ENCODE measurements around the gene HGFAC. TPM values are rescaled to one million over a fixed set of nuclear protein-coding genes. Genes with fewer than 3 reads are reported as not detected.

Gene HGFAC
- total and polyA plus RNA-seq, 10 of the 15 experiments (the other 5 are each of a cell fraction or from before 2014, with no cell fraction given), result 0.38 TPM; not detected in 9

DNA sequence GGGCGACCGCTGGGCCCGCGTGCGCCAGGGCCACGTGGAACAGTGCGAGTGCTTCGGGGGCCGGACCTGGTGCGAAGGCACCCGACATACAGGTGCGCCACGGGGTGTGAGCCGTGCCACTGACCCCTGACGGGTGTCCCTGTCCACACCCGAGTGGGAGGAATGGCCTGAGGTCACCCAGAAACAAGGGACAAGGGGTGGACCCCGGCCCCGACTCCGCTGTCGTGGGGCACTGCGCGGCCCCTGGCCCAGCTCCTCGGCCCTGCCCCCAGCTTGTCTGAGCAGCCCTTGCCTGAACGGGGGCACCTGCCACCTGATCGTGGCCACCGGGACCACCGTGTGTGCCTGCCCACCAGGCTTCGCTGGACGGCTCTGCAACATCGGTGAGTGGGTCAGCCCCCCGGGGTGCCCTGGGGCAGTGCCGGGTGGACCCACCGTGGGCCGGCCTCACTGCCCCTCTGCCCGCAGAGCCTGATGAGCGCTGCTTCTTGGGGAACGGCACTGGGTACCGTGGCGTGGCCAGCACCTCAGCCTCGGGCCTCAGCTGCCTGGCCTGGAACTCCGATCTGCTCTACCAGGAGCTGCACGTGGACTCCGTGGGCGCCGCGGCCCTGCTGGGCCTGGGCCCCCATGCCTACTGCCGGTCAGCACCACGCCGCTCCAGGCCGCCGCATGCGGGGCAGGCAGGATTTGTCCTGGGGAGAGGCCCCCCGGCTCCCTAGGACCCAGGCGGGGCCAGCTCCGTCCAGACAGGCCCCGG is 2.8 kb downstream of the HGFAC start:
- 52% methylated on average over 50 of the region's 56 CpGs for WGBS (ENCODE audit: insufficient coverage, insufficient replicate concordance, low lambda C conversion rate, missing lambda C conversion rate)
- no peak for ATAC-seq
- H2AFZ ChIP-seq (ENCODE audit: control insufficient read depth, low read depth, low read length), result no peak overlapping the region
- intact Hi-C loops (cut with micrococcal nuclease; ENCODE audit: unreplicated experiment), result no loop called here
- H3K4me2 ChIP-seq (ENCODE audit: control insufficient read depth, insufficient read depth), result no peak overlapping the region
- CTCF ChIA-PET, result interaction anchor here (0.9 to 7.0 kb wide), 6 partner anchors 9 to 337 kb away, joined by 3 to 81 read pairs (median 3); no protein-coding TSS in a partner anchor
- H3K4me1 ChIP-seq (ENCODE audit: control insufficient read depth, insufficient read depth, low read length), result no peaks in the 10 kb centered on the region
- TF ChIP-seq YBX1 (IDR thresholded peaks at IDR 0.05) (no peak), ZBED1 (IDR thresholded peaks at IDR 0.05; ENCODE audit: borderline replicate concordance) (no peak), EGR1 (IDR thresholded peaks at IDR 0.05; ENCODE audit: borderline replicate concordance in 1 of 2, low read depth in 2 of 2, low read length in 2 of 2) (no peak), CHD2 (IDR thresholded peaks at IDR 0.05; ENCODE audit: borderline replicate concordance, low read depth, low read length) (no peak), KDM1A (IDR thresholded peaks at IDR 0.05; ENCODE audit: borderline replicate concordance) (no peak), ZNF24 (IDR thresholded peaks at IDR 0.05) (no peak), STAT3 (IDR thresholded peaks at IDR 0.05; ENCODE audit: low read depth, low read length) (no peak), SREBF2 (IDR thresholded peaks at IDR 0.05; ENCODE audit: low read length) (no peak), ZZZ3 (IDR thresholded peaks at IDR 0.05; ENCODE audit: control insufficient read depth, insufficient read length, low read depth) (no peak), BMI1 (IDR thresholded peaks at IDR 0.05; ENCODE audit: borderline replicate concordance) (no peak), NR2C1 (IDR thresholded peaks at IDR 0.05) (no peak)
- TF ChIP-seq, protein P1, sequence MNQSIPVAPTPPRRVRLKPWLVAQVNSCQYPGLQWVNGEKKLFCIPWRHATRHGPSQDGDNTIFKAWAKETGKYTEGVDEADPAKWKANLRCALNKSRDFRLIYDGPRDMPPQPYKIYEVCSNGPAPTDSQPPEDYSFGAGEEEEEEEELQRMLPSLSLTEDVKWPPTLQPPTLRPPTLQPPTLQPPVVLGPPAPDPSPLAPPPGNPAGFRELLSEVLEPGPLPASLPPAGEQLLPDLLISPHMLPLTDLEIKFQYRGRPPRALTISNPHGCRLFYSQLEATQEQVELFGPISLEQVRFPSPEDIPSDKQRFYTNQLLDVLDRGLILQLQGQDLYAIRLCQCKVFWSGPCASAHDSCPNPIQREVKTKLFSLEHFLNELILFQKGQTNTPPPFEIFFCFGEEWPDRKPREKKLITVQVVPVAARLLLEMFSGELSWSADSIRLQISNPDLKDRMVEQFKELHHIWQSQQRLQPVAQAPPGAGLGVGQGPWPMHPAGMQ (IDR thresholded peaks at IDR 0.05; ENCODE audit: borderline replicate concordance), result no peak
- TF ChIP-seq, protein P2, sequence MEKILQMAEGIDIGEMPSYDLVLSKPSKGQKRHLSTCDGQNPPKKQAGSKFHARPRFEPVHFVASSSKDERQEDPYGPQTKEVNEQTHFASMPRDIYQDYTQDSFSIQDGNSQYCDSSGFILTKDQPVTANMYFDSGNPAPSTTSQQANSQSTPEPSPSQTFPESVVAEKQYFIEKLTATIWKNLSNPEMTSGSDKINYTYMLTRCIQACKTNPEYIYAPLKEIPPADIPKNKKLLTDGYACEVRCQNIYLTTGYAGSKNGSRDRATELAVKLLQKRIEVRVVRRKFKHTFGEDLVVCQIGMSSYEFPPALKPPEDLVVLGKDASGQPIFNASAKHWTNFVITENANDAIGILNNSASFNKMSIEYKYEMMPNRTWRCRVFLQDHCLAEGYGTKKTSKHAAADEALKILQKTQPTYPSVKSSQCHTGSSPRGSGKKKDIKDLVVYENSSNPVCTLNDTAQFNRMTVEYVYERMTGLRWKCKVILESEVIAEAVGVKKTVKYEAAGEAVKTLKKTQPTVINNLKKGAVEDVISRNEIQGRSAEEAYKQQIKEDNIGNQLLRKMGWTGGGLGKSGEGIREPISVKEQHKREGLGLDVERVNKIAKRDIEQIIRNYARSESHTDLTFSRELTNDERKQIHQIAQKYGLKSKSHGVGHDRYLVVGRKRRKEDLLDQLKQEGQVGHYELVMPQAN (conservative IDR thresholded peaks at IDR 0.05), result no peak
- TF ChIP-seq, protein P3, sequence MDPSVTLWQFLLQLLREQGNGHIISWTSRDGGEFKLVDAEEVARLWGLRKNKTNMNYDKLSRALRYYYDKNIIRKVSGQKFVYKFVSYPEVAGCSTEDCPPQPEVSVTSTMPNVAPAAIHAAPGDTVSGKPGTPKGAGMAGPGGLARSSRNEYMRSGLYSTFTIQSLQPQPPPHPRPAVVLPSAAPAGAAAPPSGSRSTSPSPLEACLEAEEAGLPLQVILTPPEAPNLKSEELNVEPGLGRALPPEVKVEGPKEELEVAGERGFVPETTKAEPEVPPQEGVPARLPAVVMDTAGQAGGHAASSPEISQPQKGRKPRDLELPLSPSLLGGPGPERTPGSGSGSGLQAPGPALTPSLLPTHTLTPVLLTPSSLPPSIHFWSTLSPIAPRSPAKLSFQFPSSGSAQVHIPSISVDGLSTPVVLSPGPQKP (IDR thresholded peaks at IDR 0.05; ENCODE audit: low read depth, low read length), result no peak
- POLR2A ChIA-PET, result no interaction called here
- no peak for DNase-seq (ENCODE audit: low read depth, low spot score)
- H3K27me3 ChIP-seq (replicated peaks in 1 of 2; ENCODE audit: control insufficient read depth in 2 of 2, insufficient read depth in 2 of 2, low read length in 1 of 2), result no peaks in the 10 kb centered on the region
- no peaks in the 10 kb centered on the region for H4K20me1 ChIP-seq (ENCODE audit: control insufficient read depth, insufficient read depth)
- no peak for FAIRE-seq
- SMC1A ChIA-PET (ENCODE audit: uncharacterized antibody, unreplicated experiment), result interaction anchor here (0.9 to 5.8 kb wide), 3 partner anchors 85 to 101 kb away, joined by 3 to 35 read pairs (median 6); no protein-coding TSS in a partner anchor
- no peaks in the 10 kb centered on the region for H3K9me3 ChIP-seq (replicated peaks; ENCODE audit: control insufficient read depth, insufficient read depth, low read length)
- H3K79me2 ChIP-seq (ENCODE audit: control insufficient read depth, insufficient read depth, low read length), result no peaks in the 10 kb centered on the region
- BruUV-seq (replicated peaks), result no TSS peak
- H3K4me3 ChIP-seq, result no peak overlapping the region
- H3K36me3 ChIP-seq (ENCODE audit: control insufficient read depth in 2 of 2, insufficient read depth in 2 of 2, low read length in 1 of 2), result no peaks in the 10 kb centered on the region
- no peak overlapping the region for H3K9ac ChIP-seq (ENCODE audit: control insufficient read depth, insufficient read depth, low read length)
- no peak overlapping the region for H3K27ac ChIP-seq (ENCODE audit: control insufficient read depth, insufficient read depth)
- RAD21 ChIA-PET (ENCODE audit: unreplicated experiment), result interaction anchor here (0.5 to 1.5 kb wide), 5 partner anchors 36 to 111 kb away, joined by 3 to 9 read pairs (median 3); no protein-coding TSS in a partner anchor
- in situ Hi-C loops (cut with MboI), result loop anchor here (5.0 to 10.0 kb wide), 2 partner anchors 97 to 340 kb away; no protein-coding TSS in a partner anchor

All from GM12878 (cell line).